KMS-11 (cell line): ENCODE measurements around the gene PTS.
A peak's percentile ranks its signal among the peaks of the same experiment; 100 is the strongest.

Experiments
- H2AFZ ChIP-seq: fragments of 200-600 bp; sonication (generic); 2 replicates; pipeline ENCODE4 v1.6.1; 2016; ENCODE audit warnings: antibody characterized with exemption, mixed run types, low read depth
- H3K27ac ChIP-seq: fragments of 200-600 bp; sonication (generic); 2 replicates; pipeline ENCODE4 v1.6.1; 2016; ENCODE audit warnings: mild to moderate bottlenecking, mixed run types
- H3K27me3 ChIP-seq: fragments of 200-600 bp; sonication (generic); 2 replicates; pipeline ENCODE4 v1.6.1; 2017; ENCODE audit warnings: mild to moderate bottlenecking, low read depth, mixed run types, moderate library complexity; ENCODE audit not compliant: insufficient read depth
- H3K36me3 ChIP-seq: fragments of 200-600 bp; sonication (generic); 2 replicates; pipeline ENCODE4 v1.6.1; 2017; ENCODE audit warnings: mild to moderate bottlenecking, mixed run types; ENCODE audit not compliant: insufficient read depth
- H3K4me1 ChIP-seq: fragments of 200-600 bp; sonication (generic); 2 replicates; pipeline ENCODE4 v1.6.1; 2016; ENCODE audit warnings: mild to moderate bottlenecking, low read depth, mixed run types; ENCODE audit not compliant: poor library complexity, severe bottlenecking
- H3K4me2 ChIP-seq: fragments of 200-600 bp; sonication (generic); 2 replicates; pipeline ENCODE4 v1.7.0; 2016; ENCODE audit warnings: mild to moderate bottlenecking, mixed run types
- H3K4me3 ChIP-seq: fragments of 200-600 bp; sonication (generic); IDR thresholded peaks from 2 replicates; pipeline ENCODE4 v1.6.1; 2017; ENCODE audit warnings: low read depth, low read length, mixed read lengths; ENCODE audit not compliant: insufficient read depth
- H3K79me2 ChIP-seq: fragments of 200-600 bp; sonication (generic); 2 replicates; pipeline ENCODE4 v1.6.1; 2016; ENCODE audit warnings: low read depth, mixed run types; ENCODE audit not compliant: insufficient read depth
- H3K9ac ChIP-seq: fragments of 200-600 bp; sonication (generic); 2 replicates; pipeline ENCODE4 v1.6.1; 2016; ENCODE audit warnings: mild to moderate bottlenecking, mixed run types
- H4K20me1 ChIP-seq: fragments of 200-600 bp; sonication (generic); 2 replicates; pipeline ENCODE4 v1.6.1; 2016; ENCODE audit warnings: mild to moderate bottlenecking, mixed run types; ENCODE audit not compliant: insufficient read depth
- CTCF ChIP-seq: fragments of 200-600 bp; sonication (generic); conservative IDR thresholded peaks from 2 replicates; pipeline ENCODE4 v1.6.1; 2017; ENCODE audit warnings: low read depth, mild to moderate bottlenecking, antibody characterized with exemption, low read length, moderate library complexity, mixed read lengths

PTS gene

GRCh38 chr11:112226062-112226830 is at the start of gene PTS:
TSS of gene PTS (plus strand) at chr11:112226428. CDS start at chr11:112226444, 16 bp downstream.
- peaks cover 8% of the 10 kb centered on the region for H3K4me1 ChIP-seq
- H3K27ac ChIP-seq: peak within 1 kb of the TSS; percentile 60
- peak within 1 kb of the TSS; percentile 93 for H2AFZ ChIP-seq
- no peak within 1 kb of the TSS for H3K4me3 ChIP-seq
- no peak for TF ChIP-seq CTCF
- H4K20me1 ChIP-seq: no peaks in the 10 kb centered on the region
- no peaks in the 10 kb centered on the region for H3K27me3 ChIP-seq
- H3K79me2 ChIP-seq: peaks cover 5% of the 10 kb centered on the region; the same call in 1 of the 2 replicates
- no peaks in the 10 kb centered on the region for H3K36me3 ChIP-seq
- H3K4me2 ChIP-seq: peak within 1 kb of the TSS; percentile 73
- H3K9ac ChIP-seq: peak within 1 kb of the TSS; percentile 77

GRCh38 chr11:112177589-112177988 is 48.6 kb upstream of the PTS start:
- no peak overlapping the region for H3K4me3 ChIP-seq
- no peaks in the 10 kb centered on the region for H3K27me3 ChIP-seq
- H2AFZ ChIP-seq: no peak overlapping the region
- H3K4me1 ChIP-seq: no peaks in the 10 kb centered on the region
- H3K36me3 ChIP-seq: no peaks in the 10 kb centered on the region
- H3K4me2 ChIP-seq: no peak overlapping the region
- no peak for TF ChIP-seq CTCF
- no peaks in the 10 kb centered on the region for H4K20me1 ChIP-seq
- no peak overlapping the region for H3K9ac ChIP-seq
- no peaks in the 10 kb centered on the region for H3K79me2 ChIP-seq
- H3K27ac ChIP-seq: no peak overlapping the region

- no peaks in the 10 kb centered on the region for H4K20me1 ChIP-seq
- no peak overlapping the region for H3K9ac ChIP-seq
- H2AFZ ChIP-seq: no peak overlapping the region
- H3K27ac ChIP-seq: no peak overlapping the region
- TF ChIP-seq CTCF: no peak
- no peaks in the 10 kb centered on the region for H3K36me3 ChIP-seq
- no peaks in the 10 kb centered on the region for H3K79me2 ChIP-seq
- no peaks in the 10 kb centered on the region for H3K27me3 ChIP-seq
- no peak overlapping the region for H3K4me3 ChIP-seq
- H3K4me2 ChIP-seq: no peak overlapping the region
- no peaks in the 10 kb centered on the region for H3K4me1 ChIP-seq
Observed at GRCh38 chr11:112178428-112178827, 47.8 kb upstream of the PTS start.

DNA sequence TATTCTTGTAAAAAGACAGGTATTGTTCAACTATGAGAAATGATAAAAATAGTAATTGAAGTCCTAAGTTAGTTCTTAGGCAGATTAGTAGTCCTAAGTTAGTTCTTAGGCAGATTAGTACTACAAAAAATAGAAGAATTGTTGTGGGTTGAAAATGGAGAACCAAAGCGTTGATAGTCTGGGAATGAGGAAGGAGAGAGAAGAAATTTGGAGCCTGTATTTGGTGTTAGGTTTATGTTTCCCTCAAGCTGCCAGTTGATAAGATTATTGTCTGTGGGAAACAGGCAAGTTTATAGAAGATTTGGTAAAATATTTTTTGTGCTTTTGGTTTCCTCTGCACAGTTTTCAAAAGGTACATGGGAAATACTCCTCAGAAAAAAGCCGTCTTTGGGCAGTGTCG is 47.3 kb upstream of the PTS start:
- Histone ChIP-seq H4K20me1 (no peaks in the 10 kb centered on the region), H3K9ac (no peak overlapping the region), H2AFZ (no peak overlapping the region), H3K27me3 (no peaks in the 10 kb centered on the region), H3K4me1 (no peaks in the 10 kb centered on the region), H3K4me3 (no peak overlapping the region), H3K79me2 (no peaks in the 10 kb centered on the region), H3K4me2 (no peak overlapping the region), H3K27ac (no peak overlapping the region), H3K36me3 (no peaks in the 10 kb centered on the region)
- TF ChIP-seq CTCF: no peak
